ENCODE data around the gene CLCN6.

CLCN6 gene

DNA sequence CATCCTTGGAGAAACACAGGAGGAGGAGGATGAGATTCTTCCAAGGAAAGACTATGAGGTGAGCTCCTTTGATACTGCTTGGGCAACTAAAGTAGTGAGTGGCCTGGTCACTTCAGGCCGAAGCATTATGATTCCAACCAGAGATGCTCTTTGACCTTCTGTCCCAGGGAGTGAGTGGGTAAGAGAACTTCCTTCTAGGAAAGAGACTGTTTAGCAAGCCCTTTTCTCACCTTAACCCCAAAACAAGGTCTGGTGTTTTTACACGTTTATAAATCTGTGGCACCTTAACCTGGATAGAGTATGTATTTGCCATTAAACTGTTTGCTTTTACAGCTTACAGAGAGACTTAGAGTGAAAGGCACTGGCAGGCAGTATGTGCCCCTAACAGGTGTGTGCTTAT, 1.1 kb downstream of the CLCN6 start:
- peak overlapping the region; percentile 27; the same call in 1 of the 2 replicates for H2AFZ ChIP-seq (ENCODE audit: low read depth)
- no peak overlapping the region for H3K4me3 ChIP-seq (IDR thresholded peaks at IDR 0.05; ENCODE audit: insufficient read depth, low read depth, low read length)
- no peaks in the 10 kb centered on the region for H3K36me3 ChIP-seq (ENCODE audit: insufficient read depth)
- no peaks in the 10 kb centered on the region for H4K20me1 ChIP-seq (ENCODE audit: insufficient read depth)
- TF ChIP-seq, protein P1, sequence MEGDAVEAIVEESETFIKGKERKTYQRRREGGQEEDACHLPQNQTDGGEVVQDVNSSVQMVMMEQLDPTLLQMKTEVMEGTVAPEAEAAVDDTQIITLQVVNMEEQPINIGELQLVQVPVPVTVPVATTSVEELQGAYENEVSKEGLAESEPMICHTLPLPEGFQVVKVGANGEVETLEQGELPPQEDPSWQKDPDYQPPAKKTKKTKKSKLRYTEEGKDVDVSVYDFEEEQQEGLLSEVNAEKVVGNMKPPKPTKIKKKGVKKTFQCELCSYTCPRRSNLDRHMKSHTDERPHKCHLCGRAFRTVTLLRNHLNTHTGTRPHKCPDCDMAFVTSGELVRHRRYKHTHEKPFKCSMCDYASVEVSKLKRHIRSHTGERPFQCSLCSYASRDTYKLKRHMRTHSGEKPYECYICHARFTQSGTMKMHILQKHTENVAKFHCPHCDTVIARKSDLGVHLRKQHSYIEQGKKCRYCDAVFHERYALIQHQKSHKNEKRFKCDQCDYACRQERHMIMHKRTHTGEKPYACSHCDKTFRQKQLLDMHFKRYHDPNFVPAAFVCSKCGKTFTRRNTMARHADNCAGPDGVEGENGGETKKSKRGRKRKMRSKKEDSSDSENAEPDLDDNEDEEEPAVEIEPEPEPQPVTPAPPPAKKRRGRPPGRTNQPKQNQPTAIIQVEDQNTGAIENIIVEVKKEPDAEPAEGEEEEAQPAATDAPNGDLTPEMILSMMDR (conservative IDR thresholded peaks at IDR 0.05; ENCODE audit: low read depth, low read length), result no peak
- no peak overlapping the region for H3K9ac ChIP-seq
- peak overlapping the region; percentile 91 for H3K4me2 ChIP-seq
- H3K4me1 ChIP-seq (ENCODE audit: low read depth, poor library complexity, severe bottlenecking), result peaks cover 40% of the 10 kb centered on the region
- no peaks in the 10 kb centered on the region for H3K27me3 ChIP-seq (ENCODE audit: insufficient read depth, low read depth)
- no peaks in the 10 kb centered on the region; the same call in 1 of the 2 replicates for H3K79me2 ChIP-seq (ENCODE audit: insufficient read depth, low read depth)
- peak overlapping the region; percentile 44 for H3K27ac ChIP-seq

DNA sequence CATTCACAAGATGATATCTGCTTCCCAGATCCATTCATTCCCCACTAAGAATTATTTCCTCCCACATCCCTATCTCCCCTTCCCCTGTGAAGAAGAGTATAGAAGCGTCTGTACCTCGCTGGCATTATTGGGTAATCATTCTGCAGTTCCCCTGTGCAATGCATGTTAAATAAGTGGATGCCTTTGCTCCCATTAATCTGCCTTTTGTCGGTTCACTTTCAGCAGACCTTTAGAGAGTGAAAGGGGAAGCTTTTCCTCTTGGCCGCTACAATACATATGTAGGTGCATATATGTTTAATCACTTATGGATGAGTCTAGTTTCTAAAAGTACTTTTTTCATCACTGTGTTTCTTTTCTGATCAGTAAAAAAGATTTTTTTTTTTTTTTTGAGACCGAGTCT, 7.0 kb downstream of the CLCN6 start:
- H3K36me3 ChIP-seq (ENCODE audit: insufficient read depth), result no peaks in the 10 kb centered on the region
- no peaks in the 10 kb centered on the region; the same call in 1 of the 2 replicates for H3K79me2 ChIP-seq (ENCODE audit: insufficient read depth, low read depth)
- H3K9ac ChIP-seq, result no peak overlapping the region

DNA sequence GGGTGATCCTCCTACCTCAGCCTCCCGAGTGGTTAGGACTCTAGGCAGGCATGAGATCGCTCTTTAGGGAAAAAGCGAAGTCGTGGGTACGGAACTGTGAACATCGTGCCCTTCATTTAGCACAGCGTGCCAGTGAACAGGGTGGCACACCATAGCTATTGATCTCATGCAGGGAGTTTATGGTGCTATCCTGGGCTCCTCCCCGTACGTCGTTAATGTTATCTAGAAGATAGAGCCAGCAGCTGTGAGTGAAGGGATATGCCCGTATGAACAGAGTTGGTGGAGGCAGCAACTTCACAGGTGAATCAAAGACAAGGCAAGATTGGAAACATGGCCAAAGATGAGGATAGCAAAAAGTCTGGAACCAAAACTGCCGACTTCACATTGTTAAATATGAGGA, 11.2 kb downstream of the CLCN6 start:
- no peaks in the 10 kb centered on the region for H3K4me1 ChIP-seq (ENCODE audit: low read depth, poor library complexity, severe bottlenecking)
- H3K27ac ChIP-seq, result no peak overlapping the region
- no peaks in the 10 kb centered on the region for H4K20me1 ChIP-seq (ENCODE audit: insufficient read depth)
- no peak overlapping the region for H2AFZ ChIP-seq (ENCODE audit: low read depth)
- no peaks in the 10 kb centered on the region for H3K79me2 ChIP-seq (ENCODE audit: insufficient read depth, low read depth)
- no peaks in the 10 kb centered on the region for H3K36me3 ChIP-seq (ENCODE audit: insufficient read depth)
- no peak overlapping the region for H3K4me2 ChIP-seq
- H3K27me3 ChIP-seq (ENCODE audit: insufficient read depth, low read depth), result no peaks in the 10 kb centered on the region
- H3K4me3 ChIP-seq (IDR thresholded peaks at IDR 0.05; ENCODE audit: insufficient read depth, low read depth, low read length), result no peak overlapping the region
- no peak overlapping the region for H3K9ac ChIP-seq
- TF ChIP-seq, protein P1 (conservative IDR thresholded peaks at IDR 0.05; ENCODE audit: low read depth, low read length), result no peak

More for the DNA sequence above, 7.0 kb downstream of the CLCN6 start:
- Histone ChIP-seq H3K27me3 (ENCODE audit: insufficient read depth, low read depth) (no peaks in the 10 kb centered on the region), H3K4me1 (ENCODE audit: low read depth, poor library complexity, severe bottlenecking) (peaks cover 8% of the 10 kb centered on the region), H3K27ac (no peak overlapping the region), H3K4me3 (IDR thresholded peaks at IDR 0.05; ENCODE audit: insufficient read depth, low read depth, low read length) (no peak overlapping the region), H4K20me1 (ENCODE audit: insufficient read depth) (no peaks in the 10 kb centered on the region), H2AFZ (ENCODE audit: low read depth) (no peak overlapping the region), H3K4me2 (no peak overlapping the region)
- TF ChIP-seq, protein P1 (conservative IDR thresholded peaks at IDR 0.05; ENCODE audit: low read depth, low read length), result no peak

DNA sequence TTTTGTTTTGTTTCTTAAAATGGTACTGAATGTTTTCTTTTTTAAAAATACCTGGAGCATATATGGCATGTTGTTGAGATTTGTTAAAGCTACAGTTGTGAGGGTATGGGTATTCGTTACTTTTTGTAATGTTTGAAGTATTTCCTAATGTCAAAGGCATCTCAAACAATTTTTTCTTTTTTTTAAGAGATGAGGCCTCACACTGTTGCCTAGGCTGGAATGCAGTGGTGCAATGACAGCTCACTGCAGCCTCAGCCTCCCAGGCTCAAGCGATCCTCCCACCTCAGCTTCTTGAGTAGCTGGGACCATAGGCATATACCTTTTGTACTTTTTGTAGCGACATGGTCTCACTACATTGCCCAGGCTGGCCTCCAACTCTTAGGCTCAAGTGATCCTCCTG, 16.1 kb downstream of the CLCN6 start:
- Histone ChIP-seq H3K79me2 (ENCODE audit: insufficient read depth, low read depth) (no peaks in the 10 kb centered on the region), H2AFZ (ENCODE audit: low read depth) (no peak overlapping the region), H3K36me3 (ENCODE audit: insufficient read depth) (no peaks in the 10 kb centered on the region), H3K9ac (no peak overlapping the region), H3K4me2 (no peak overlapping the region), H3K4me3 (IDR thresholded peaks at IDR 0.05; ENCODE audit: insufficient read depth, low read depth, low read length) (no peak overlapping the region), H3K27ac (no peak overlapping the region), H4K20me1 (ENCODE audit: insufficient read depth) (no peaks in the 10 kb centered on the region), H3K27me3 (ENCODE audit: insufficient read depth, low read depth) (no peaks in the 10 kb centered on the region), H3K4me1 (ENCODE audit: low read depth, poor library complexity, severe bottlenecking) (no peaks in the 10 kb centered on the region)
- TF ChIP-seq, protein P1 (conservative IDR thresholded peaks at IDR 0.05; ENCODE audit: low read depth, low read length), result no peak

Measured in KMS-11 (cell line).